GM10248 (cell line): Measurements from ENCODE around the gene LRCH4.

Experiments used
- CTCF ChIA-PET: fragments of 300-600 bp; sonication (Branson Sonifier 250); formaldehyde crosslinking; extraction: SDS; loops from one replicate; lab custom pipeline; 2021; ENCODE audit warnings: antibody characterized with exemption; lab: Yijun Ruan, JAX
- POLR2A ChIA-PET: fragments of 350-650 bp; sonication (Branson Sonifier 250); formaldehyde crosslinking; extraction: SDS; loops from one replicate; lab custom pipeline; 2020; ENCODE audit warnings: antibody characterized with exemption; lab: Yijun Ruan, JAX
- DNase-seq: peaks from one replicate; pipeline ENCODE4 v3.0.0; 2012; ENCODE audit errors: extremely low spot score
- TF ChIP-seq, protein P1 (sequence below): IDR thresholded peaks from 2 replicates; pipeline ENCODE4 v1.5.1; 2012; ENCODE audit warnings: mild to moderate bottlenecking, low read depth; ENCODE audit errors: extremely low read depth, missing control alignments, control extremely low read depth

LRCH4 gene

DNA sequence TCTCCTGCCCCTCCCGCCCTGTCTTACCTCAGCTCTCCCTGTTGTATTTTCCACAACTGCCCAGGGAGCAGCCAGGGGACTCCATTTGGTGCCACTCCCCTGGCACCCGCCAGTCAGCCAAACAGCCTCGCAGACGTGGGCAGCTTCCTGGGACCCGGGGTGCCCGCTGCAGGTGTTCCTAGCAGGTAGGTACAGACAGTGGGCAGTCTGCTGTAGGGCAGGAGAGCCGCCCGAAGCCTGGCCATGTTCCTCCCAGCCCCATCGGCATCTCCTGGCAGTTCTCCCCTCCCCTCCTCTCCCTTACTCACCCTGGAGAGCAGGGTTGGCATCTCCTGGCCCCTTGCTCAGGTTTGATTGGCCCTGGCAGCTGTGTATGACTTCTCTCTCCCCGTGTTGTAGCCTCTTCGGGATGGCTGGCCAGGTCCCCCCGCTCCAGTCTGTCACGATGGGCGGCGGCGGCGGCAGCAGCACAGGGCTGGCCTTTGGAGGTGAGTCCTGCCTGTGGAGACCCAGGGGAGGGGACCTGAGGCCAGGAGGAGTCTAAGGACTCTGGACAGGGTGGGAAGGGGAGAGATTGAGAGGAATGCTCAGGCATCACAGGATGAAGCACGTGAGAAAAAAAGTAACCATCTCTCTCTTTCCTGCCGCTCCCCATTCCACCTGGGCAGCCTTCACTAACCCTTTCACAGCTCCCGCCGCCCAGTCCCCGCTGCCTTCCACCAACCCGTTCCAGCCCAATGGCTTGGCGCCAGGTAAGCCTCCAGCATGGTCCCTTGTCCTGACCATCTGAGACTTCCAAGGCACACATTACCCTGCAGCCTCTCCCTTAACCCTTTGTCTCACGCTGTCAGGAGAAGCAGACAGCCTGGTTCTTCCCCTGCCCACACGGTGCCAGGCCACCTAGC, 23.5 kb downstream of the LRCH4 start:
- CTCF ChIA-PET = interaction anchor here (1.0 to 11.9 kb wide), 8 partner anchors 13 to 164 kb away, joined by 3 to 288 read pairs (median 16); partner anchors contain the start of genes FBXO24 and TSC22D4
- DNase-seq = no peak
- TF ChIP-seq, protein P1, sequence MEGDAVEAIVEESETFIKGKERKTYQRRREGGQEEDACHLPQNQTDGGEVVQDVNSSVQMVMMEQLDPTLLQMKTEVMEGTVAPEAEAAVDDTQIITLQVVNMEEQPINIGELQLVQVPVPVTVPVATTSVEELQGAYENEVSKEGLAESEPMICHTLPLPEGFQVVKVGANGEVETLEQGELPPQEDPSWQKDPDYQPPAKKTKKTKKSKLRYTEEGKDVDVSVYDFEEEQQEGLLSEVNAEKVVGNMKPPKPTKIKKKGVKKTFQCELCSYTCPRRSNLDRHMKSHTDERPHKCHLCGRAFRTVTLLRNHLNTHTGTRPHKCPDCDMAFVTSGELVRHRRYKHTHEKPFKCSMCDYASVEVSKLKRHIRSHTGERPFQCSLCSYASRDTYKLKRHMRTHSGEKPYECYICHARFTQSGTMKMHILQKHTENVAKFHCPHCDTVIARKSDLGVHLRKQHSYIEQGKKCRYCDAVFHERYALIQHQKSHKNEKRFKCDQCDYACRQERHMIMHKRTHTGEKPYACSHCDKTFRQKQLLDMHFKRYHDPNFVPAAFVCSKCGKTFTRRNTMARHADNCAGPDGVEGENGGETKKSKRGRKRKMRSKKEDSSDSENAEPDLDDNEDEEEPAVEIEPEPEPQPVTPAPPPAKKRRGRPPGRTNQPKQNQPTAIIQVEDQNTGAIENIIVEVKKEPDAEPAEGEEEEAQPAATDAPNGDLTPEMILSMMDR = no peak
- POLR2A ChIA-PET = no interaction called here

DNA sequence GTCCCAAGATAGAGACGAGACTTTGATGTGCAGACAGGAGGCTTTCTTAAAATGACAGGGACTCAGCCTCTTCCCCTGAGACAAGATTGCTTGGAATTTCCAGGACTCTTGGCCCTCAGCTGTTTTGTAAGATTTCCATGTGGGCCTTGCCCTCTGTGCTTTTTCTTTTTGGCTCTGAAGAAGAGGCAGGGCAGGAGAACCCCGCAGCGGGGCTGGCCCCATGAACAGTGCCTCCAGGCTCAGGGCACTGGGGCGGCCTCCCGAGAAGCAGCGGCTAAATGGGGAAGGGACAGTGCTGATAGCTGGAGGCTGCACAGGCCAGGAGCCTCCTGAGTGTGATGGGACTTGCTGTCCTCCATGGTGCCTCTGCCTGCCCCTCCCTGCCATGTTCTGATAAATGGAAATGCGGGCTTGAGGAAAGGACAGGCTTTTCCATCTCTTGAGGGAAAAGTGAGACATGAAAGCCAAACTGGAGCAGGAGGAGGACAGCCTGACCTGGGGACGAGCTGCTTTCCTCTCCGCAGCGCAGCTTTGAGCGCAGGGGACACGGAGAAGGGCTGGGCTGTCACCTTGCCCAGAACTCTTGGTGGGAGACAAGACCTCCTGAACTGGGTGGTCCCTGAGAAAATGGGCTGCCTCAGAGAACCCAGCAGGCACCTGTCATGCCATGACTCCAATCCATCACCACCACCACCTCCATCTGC, 24.3 kb downstream of the LRCH4 start:
- TF ChIP-seq, protein P1 = no peak
- CTCF ChIA-PET = interaction anchor here (1.0 to 11.9 kb wide), 5 partner anchors 13 to 92 kb away, joined by 3 to 288 read pairs (median 41); partner anchors contain the start of genes FBXO24 and TSC22D4
- DNase-seq = no peak
- POLR2A ChIA-PET = no interaction called here

DNA sequence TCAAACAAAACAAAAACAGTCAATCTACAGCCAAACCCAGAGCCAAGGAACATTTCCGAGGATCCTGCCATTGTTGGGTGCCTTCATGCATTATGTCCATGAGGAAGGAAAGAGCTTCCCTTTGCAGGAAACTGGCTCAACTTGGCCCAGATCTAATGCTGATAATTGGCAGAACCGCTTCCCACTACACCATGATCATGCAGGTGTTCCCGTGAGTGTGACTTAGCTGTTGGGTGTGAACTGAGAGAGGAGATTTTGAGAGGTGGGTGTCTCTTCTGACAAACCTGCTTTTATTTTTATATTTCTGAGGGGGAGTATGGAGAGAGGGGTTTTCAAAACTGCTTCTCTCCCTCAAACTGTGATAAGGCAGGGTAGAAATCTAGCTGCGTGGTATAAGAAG, 26.8 kb downstream of the LRCH4 start:
- TF ChIP-seq, protein P1 = no peak
- CTCF ChIA-PET = interaction anchor here (0.7 to 11.9 kb wide), 42 partner anchors 9 to 426 kb away, joined by 3 to 288 read pairs (median 6); partner anchors contain the start of genes FBXO24, MOSPD3, POP7 and SPACDR
- no peak for DNase-seq
- POLR2A ChIA-PET = interaction anchor here (1.0 to 1.4 kb wide), 2 partner anchors 27 to 130 kb away, joined by 3 to 4 read pairs; partner anchors contain the start of gene FBXO24

DNA sequence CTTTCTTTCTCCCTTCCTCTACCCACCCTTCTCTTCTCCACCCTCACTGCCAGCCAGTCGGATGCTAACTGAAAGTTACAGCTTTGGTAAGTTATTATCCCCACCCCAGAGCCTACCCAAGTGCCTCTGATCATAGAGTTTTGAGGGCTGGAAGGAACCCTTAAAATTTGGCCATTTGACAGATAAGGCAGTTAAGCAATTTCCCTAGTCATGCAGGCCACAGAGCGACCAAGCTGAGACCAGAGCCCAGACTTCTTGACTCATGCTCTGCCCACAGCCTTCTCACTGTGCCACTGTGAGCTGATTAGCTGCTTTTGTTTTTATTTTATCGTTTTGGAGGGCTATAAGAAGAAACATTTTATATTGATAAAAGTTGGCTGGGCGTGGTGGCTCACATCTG, 29.4 kb downstream of the LRCH4 start:
- POLR2A ChIA-PET = interaction anchor here (0.6 kb wide), 1 partner anchor 93 kb away, joined by 4 read pairs; no protein-coding TSS in a partner anchor
- CTCF ChIA-PET = interaction anchor here (0.8 to 16.2 kb wide), 4 partner anchors 7 to 74 kb away, joined by 3 to 288 read pairs (median 14); no protein-coding TSS in a partner anchor
- TF ChIP-seq, protein P1 = no peak
- no peak for DNase-seq

DNA sequence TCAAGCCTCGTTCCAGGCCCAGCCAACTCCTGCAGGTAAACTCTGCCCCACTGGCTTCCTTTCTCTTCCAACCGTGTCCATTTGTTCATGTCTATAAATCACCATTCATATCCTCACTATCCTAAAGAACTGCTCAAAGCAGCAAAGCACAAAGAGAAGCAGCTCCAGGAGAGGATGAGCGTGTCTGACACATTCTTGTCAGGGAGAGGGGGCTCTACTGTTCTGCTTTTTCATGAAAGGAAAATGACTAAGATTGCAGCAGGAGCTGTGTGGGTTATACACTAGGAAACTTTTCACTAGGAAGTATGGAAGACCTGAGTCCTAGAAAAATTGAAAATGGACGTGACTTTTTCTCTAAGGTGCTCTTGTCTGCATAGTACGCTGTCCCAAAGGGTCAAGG, 30.2 kb downstream of the LRCH4 start:
- CTCF ChIA-PET = interaction anchor here (1.2 to 16.2 kb wide), 6 partner anchors 8 to 150 kb away, joined by 3 to 288 read pairs (median 6); partner anchors contain the start of gene POP7
- TF ChIP-seq, protein P1 = no peak
- DNase-seq = no peak
- POLR2A ChIA-PET = interaction anchor here (1.0 kb wide), 1 partner anchor 10 kb away, joined by 6 read pairs; no protein-coding TSS in a partner anchor

DNA sequence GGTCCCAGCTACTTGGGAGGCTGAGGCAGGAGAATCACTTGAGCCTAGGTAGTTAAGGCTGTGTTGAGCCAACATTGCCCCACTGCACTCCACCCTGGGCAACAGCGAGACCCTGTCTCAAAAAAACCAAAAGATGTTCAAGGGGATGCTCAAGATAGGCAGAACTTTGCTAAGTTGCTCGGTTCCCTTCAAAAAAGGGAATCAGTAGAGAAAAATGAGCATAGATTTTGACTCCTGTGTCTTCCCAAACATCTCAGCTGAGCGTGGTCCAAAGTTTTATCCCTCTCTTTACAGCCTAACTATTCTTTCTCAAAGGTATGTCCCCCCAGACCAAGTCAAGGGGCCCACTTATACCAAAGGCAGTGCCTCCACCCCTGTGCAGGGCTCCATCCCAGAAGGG, 32.9 kb downstream of the LRCH4 start:
- ChIA-PET CTCF (interaction anchor here (1.1 to 16.2 kb wide), 6 partner anchors 10 to 83 kb away, joined by 3 to 288 read pairs (median 5); partner anchors contain the start of gene AGFG2), POLR2A (no interaction called here)
- TF ChIP-seq, protein P1 = no peak
- no peak for DNase-seq
